Epidermal melanocyte (primary cell): ENCODE measurements around the gene SYNE1.
"Not testable (repeated sequence)": the region's sequence is repeated elsewhere in the genome, so short reads cannot be mapped to it uniquely, and the experiment has no call there.

Experiments used
- DNase-seq: peaks from one replicate; pipeline ENCODE4 v3.0.0; 2011; ENCODE audit warnings: low spot score; ENCODE audit not compliant: insufficient read length

Gene SYNE1

GRCh38 chr6:152078001-152078400 is 559.2 kb downstream of the SYNE1 start:
- no peak for DNase-seq

- not testable (repeated sequence) for DNase-seq
Observed at GRCh38 chr6:152076242-152076641, 560.9 kb downstream of the SYNE1 start.

GRCh38 chr6:152071843-152072242 is 565.3 kb downstream of the SYNE1 start:
- DNase-seq = no peak
